ENCODE measurements around the gene RHOT1. TPM values are rescaled to one million over a fixed set of nuclear protein-coding genes. Genes with fewer than 3 reads are reported as not detected.
"Not testable (repeated sequence)": the region's sequence is repeated elsewhere in the genome, so short reads cannot be mapped to it uniquely, and the experiment has no call there.

Gene RHOT1
- 17.0 TPM for polyA plus RNA-seq

GRCh38 chr17:32142038-32142856, at the start of gene RHOT1:
TSS of gene RHOT1 (plus strand) at chr17:32142502. CDS start at chr17:32142693, 191 bp downstream.
- Mint-ChIP-seq H3K4me1 (peaks cover 17 to 27% (median 18%) of the 10 kb centered on the region in 3 donors), H3K9me3 (no peaks in the 10 kb centered on the region), H3K27me3 (no peaks in the 10 kb centered on the region)

GRCh38 chr17:32099686-32100085, 42.6 kb upstream of the RHOT1 start:
- Mint-ChIP-seq H3K9me3 (no peaks in the 10 kb centered on the region), H3K27me3 (peaks cover 6% of the 10 kb centered on the region), H3K36me3 (no peaks in the 10 kb centered on the region), H3K27ac (no peak overlapping the region), H3K4me1 (peaks cover 0 to 5% (median 4%) of the 10 kb centered on the region in 3 donors), H3K4me3 (no peak overlapping the region)

More at GRCh38 chr17:32142038-32142856, at the start of gene RHOT1:
- peak within 1 kb of the TSS; percentile 90 to 98 (median 96) for H3K27ac Mint-ChIP-seq
- H3K36me3 Mint-ChIP-seq, result peaks cover 2% of the 10 kb centered on the region
- H3K4me3 Mint-ChIP-seq, result peak within 1 kb of the TSS; percentile 93 to 99 (median 97)

GRCh38 chr17:32100323-32100722, 42.0 kb upstream of the RHOT1 start:
- H3K9me3 Mint-ChIP-seq, H3K4me1 Mint-ChIP-seq, H3K27me3 Mint-ChIP-seq, H3K4me3 Mint-ChIP-seq, H3K27ac Mint-ChIP-seq, H3K36me3 Mint-ChIP-seq: not testable (repeated sequence)

- peaks cover 6% of the 10 kb centered on the region for H3K27me3 Mint-ChIP-seq
Measured at GRCh38 chr17:32100971-32101631, 41.2 kb upstream of the RHOT1 start.

GRCh38 chr17:32102172-32102571, 40.1 kb upstream of the RHOT1 start:
- peaks cover 3% of the 10 kb centered on the region for H3K27me3 Mint-ChIP-seq
- no peak overlapping the region for H3K27ac Mint-ChIP-seq
- no peaks in the 10 kb centered on the region for H3K36me3 Mint-ChIP-seq
- peaks cover 0 to 6% (median 2%) of the 10 kb centered on the region in 3 donors for H3K4me1 Mint-ChIP-seq
- H3K4me3 Mint-ChIP-seq, result no peak overlapping the region
- H3K9me3 Mint-ChIP-seq, result no peaks in the 10 kb centered on the region

More at GRCh38 chr17:32100971-32101631, 41.2 kb upstream of the RHOT1 start:
- Mint-ChIP-seq H3K27ac (no peak overlapping the region), H3K4me3 (no peak overlapping the region), H3K36me3 (no peaks in the 10 kb centered on the region), H3K9me3 (no peaks in the 10 kb centered on the region), H3K4me1 (peaks cover 0 to 5% (median 4%) of the 10 kb centered on the region in 3 donors)

- Mint-ChIP-seq H3K9me3 (no peaks in the 10 kb centered on the region), H3K27ac (no peak overlapping the region)
Measured at GRCh38 chr17:32102646-32103186, 39.6 kb upstream of the RHOT1 start.

GRCh38 chr17:32103476-32104113, 38.7 kb upstream of the RHOT1 start:
- H3K27me3 Mint-ChIP-seq, result peaks cover 2% of the 10 kb centered on the region
- no peaks in the 10 kb centered on the region for H3K36me3 Mint-ChIP-seq
- no peak overlapping the region for H3K4me3 Mint-ChIP-seq
- peak overlapping the region in 1 of 3 donors; percentile 39 for H3K27ac Mint-ChIP-seq
- H3K4me1 Mint-ChIP-seq, result peaks cover 0 to 7% (median 2%) of the 10 kb centered on the region in 3 donors
- no peaks in the 10 kb centered on the region for H3K9me3 Mint-ChIP-seq

More at GRCh38 chr17:32102646-32103186, 39.6 kb upstream of the RHOT1 start:
- peaks cover 0 to 7% (median 2%) of the 10 kb centered on the region in 3 donors for H3K4me1 Mint-ChIP-seq
- H3K36me3 Mint-ChIP-seq, result no peaks in the 10 kb centered on the region
- H3K27me3 Mint-ChIP-seq, result peaks cover 2% of the 10 kb centered on the region
- H3K4me3 Mint-ChIP-seq, result no peak overlapping the region

GRCh38 chr17:32104158-32104557, 38.1 kb upstream of the RHOT1 start:
- H3K9me3 Mint-ChIP-seq, result no peaks in the 10 kb centered on the region
- peaks cover 0 to 7% (median 2%) of the 10 kb centered on the region in 3 donors for H3K4me1 Mint-ChIP-seq
- H3K27me3 Mint-ChIP-seq, result peaks cover 2% of the 10 kb centered on the region
- peak overlapping the region in 1 of 3 donors; percentile 59 for H3K27ac Mint-ChIP-seq
- no peak overlapping the region for H3K4me3 Mint-ChIP-seq
- H3K36me3 Mint-ChIP-seq, result no peaks in the 10 kb centered on the region

- not testable (repeated sequence) for H3K27ac Mint-ChIP-seq, H3K27me3 Mint-ChIP-seq, H3K36me3 Mint-ChIP-seq, H3K9me3 Mint-ChIP-seq, H3K4me1 Mint-ChIP-seq
- peak overlapping the region in 2 of 4 donors; percentile 30 to 32 for H3K4me3 Mint-ChIP-seq
Measured at GRCh38 chr17:32106471-32106981, 35.8 kb upstream of the RHOT1 start.

- H3K36me3 Mint-ChIP-seq, H3K4me1 Mint-ChIP-seq, H3K27me3 Mint-ChIP-seq, H3K9me3 Mint-ChIP-seq, H3K27ac Mint-ChIP-seq: not testable (repeated sequence)
- H3K4me3 Mint-ChIP-seq, result peak overlapping the region in 1 of 4 donors; percentile 32
Measured at GRCh38 chr17:32107194-32107593, 35.1 kb upstream of the RHOT1 start.

- H3K9me3 Mint-ChIP-seq, result no peaks in the 10 kb centered on the region
- H3K4me1 Mint-ChIP-seq, result peaks cover 0 to 6% (median 2%) of the 10 kb centered on the region in 3 donors
Measured at GRCh38 chr17:32110596-32110995, 31.7 kb upstream of the RHOT1 start.

GRCh38 chr17:32111141-32111771, 31.0 kb upstream of the RHOT1 start:
- Mint-ChIP-seq H3K4me3 (no peak overlapping the region), H3K27ac (no peak overlapping the region), H3K36me3 (peaks cover 1% of the 10 kb centered on the region)

More at GRCh38 chr17:32110596-32110995, 31.7 kb upstream of the RHOT1 start:
- no peak overlapping the region for H3K27ac Mint-ChIP-seq
- peaks cover 1% of the 10 kb centered on the region for H3K36me3 Mint-ChIP-seq
- no peak overlapping the region for H3K4me3 Mint-ChIP-seq
- H3K27me3 Mint-ChIP-seq, result peaks cover 2% of the 10 kb centered on the region

GRCh38 chr17:32112416-32112815, 29.9 kb upstream of the RHOT1 start:
- H3K36me3 Mint-ChIP-seq, result peaks cover 1% of the 10 kb centered on the region
- H3K4me1 Mint-ChIP-seq, result no peaks in the 10 kb centered on the region
- H3K4me3 Mint-ChIP-seq, result no peak overlapping the region
- no peaks in the 10 kb centered on the region for H3K9me3 Mint-ChIP-seq
- H3K27ac Mint-ChIP-seq, result no peak overlapping the region
- H3K27me3 Mint-ChIP-seq, result peaks cover 6% of the 10 kb centered on the region

More at GRCh38 chr17:32111141-32111771, 31.0 kb upstream of the RHOT1 start:
- Mint-ChIP-seq H3K4me1 (peaks cover 0 to 6% (median 2%) of the 10 kb centered on the region in 3 donors), H3K9me3 (no peaks in the 10 kb centered on the region), H3K27me3 (peaks cover 2% of the 10 kb centered on the region)

GRCh38 chr17:32114536-32114935, 27.8 kb upstream of the RHOT1 start:
- Mint-ChIP-seq H3K4me1 (no peaks in the 10 kb centered on the region), H3K27ac (no peak overlapping the region), H3K27me3 (peaks cover 8% of the 10 kb centered on the region), H3K4me3 (no peak overlapping the region), H3K9me3 (no peaks in the 10 kb centered on the region), H3K36me3 (no peaks in the 10 kb centered on the region)

Data from IgD-negative memory B cell (primary cell).